ENCODE results near the gene SF3B3. TPM values are rescaled to one million over a fixed set of nuclear protein-coding genes. Genes with fewer than 3 reads are reported as not detected.
"Not testable (repeated sequence)": the region's sequence is repeated elsewhere in the genome, so short reads cannot be mapped to it uniquely, and the experiment has no call there.

SF3B3 gene
- total RNA-seq, 1 donor from 2014 or later: 631 TPM

DNA sequence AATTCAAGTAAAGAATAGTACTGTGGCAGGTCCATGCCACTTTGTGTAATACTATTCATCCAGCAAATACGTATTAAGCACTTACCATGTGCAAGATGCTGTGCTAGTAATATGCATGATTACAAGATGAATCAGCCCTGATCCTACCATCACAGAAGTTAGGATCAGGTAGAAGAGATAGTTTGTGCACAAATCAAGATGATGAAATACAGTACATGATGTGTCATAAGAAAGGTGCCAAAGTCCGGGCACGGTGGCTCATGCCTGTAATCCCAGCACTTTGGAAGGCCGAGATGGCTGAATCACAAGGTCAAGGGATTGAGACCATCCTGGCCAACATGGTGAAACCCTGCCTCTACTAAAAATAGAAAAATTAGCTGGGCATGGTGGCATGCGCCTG is 11.2 kb upstream of the SF3B3 start:
- no peaks in the 10 kb centered on the region for H3K4me1 Mint-ChIP-seq
- DNase-seq (ENCODE audit: low read depth, low spot score): no peak
- H3K27me3 Mint-ChIP-seq (ENCODE audit: low read depth): no peaks in the 10 kb centered on the region
- TF ChIP-seq, protein P1, sequence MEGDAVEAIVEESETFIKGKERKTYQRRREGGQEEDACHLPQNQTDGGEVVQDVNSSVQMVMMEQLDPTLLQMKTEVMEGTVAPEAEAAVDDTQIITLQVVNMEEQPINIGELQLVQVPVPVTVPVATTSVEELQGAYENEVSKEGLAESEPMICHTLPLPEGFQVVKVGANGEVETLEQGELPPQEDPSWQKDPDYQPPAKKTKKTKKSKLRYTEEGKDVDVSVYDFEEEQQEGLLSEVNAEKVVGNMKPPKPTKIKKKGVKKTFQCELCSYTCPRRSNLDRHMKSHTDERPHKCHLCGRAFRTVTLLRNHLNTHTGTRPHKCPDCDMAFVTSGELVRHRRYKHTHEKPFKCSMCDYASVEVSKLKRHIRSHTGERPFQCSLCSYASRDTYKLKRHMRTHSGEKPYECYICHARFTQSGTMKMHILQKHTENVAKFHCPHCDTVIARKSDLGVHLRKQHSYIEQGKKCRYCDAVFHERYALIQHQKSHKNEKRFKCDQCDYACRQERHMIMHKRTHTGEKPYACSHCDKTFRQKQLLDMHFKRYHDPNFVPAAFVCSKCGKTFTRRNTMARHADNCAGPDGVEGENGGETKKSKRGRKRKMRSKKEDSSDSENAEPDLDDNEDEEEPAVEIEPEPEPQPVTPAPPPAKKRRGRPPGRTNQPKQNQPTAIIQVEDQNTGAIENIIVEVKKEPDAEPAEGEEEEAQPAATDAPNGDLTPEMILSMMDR (conservative IDR thresholded peaks at IDR 0.05): no peak
- no peaks in the 10 kb centered on the region for H3K9me3 Mint-ChIP-seq
- no peak overlapping the region for H3K27ac Mint-ChIP-seq (ENCODE audit: unreplicated experiment)
- H3K4me3 Mint-ChIP-seq: no peak overlapping the region
- peaks cover 7% of the 10 kb centered on the region for H3K36me3 Mint-ChIP-seq (ENCODE audit: low read depth)

- H3K4me3 Mint-ChIP-seq: peak overlapping the region; percentile 68
- H3K4me1 Mint-ChIP-seq: peaks cover 28% of the 10 kb centered on the region
- no peak for DNase-seq (ENCODE audit: low read depth, low spot score)
- H3K36me3 Mint-ChIP-seq (ENCODE audit: low read depth): peaks cover 11% of the 10 kb centered on the region
- TF ChIP-seq, protein P1 (conservative IDR thresholded peaks at IDR 0.05): no peak
- H3K9me3 Mint-ChIP-seq: no peaks in the 10 kb centered on the region
- no peaks in the 10 kb centered on the region for H3K27me3 Mint-ChIP-seq (ENCODE audit: low read depth)
- H3K27ac Mint-ChIP-seq (ENCODE audit: unreplicated experiment): no peak overlapping the region
Measured at GRCh38 chr16:70520612-70521297, 2.9 kb upstream of the SF3B3 start.

DNA sequence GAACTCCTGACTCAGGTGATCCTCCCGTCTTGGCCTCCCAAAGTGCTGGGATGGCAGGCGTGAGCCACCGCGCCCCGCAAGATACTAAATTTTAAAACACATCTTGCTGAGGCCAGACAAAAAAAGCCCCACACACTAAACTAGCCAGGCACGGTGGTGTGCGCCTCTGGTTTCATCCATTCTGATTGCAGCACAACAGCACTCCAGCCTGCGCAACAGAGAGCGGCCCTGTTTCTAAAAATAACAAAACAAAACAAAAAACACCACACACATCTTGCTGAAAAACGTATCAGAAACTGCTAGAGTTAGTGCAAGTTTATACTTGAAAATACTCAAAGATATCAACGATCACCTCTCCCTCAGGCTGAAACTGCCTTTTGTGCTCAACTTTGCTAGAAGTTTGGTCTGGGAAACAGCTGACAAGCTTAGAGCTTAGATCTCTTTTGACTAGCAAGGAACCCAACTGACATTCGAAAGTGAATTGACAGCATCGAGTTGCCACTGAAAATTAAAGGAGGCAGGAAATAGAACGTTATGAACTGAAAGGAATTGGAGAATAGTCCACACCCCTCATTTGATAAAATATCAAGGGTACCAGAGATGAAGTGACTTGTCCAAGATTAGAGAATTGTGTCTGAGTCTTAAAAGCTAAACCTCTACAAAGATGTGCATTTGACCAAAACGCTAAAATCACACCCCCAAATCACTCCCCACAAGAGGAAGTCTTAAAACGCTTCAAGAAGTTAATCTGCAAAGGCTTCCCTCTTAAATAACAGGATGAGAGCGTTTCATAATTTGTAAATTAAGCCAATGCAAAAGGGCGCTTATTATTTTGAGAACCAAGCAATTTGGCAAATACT is 1.2 kb upstream of the SF3B3 start:
- peak overlapping the region; percentile 100 for H3K27ac Mint-ChIP-seq (ENCODE audit: unreplicated experiment)
- no peaks in the 10 kb centered on the region for H3K27me3 Mint-ChIP-seq (ENCODE audit: low read depth)
- no peak for DNase-seq (ENCODE audit: low read depth, low spot score)
- H3K36me3 Mint-ChIP-seq (ENCODE audit: low read depth): peaks cover 18% of the 10 kb centered on the region
- no peaks in the 10 kb centered on the region for H3K9me3 Mint-ChIP-seq
- TF ChIP-seq, protein P1 (conservative IDR thresholded peaks at IDR 0.05): no peak
- H3K4me1 Mint-ChIP-seq: peaks cover 44% of the 10 kb centered on the region
- H3K4me3 Mint-ChIP-seq: peak overlapping the region; percentile 97

- Mint-ChIP-seq H3K4me3 (peak within 1 kb of the TSS; percentile 97), H3K36me3 (ENCODE audit: low read depth) (peaks cover 19% of the 10 kb centered on the region), H3K27me3 (ENCODE audit: low read depth) (no peaks in the 10 kb centered on the region), H3K27ac (ENCODE audit: unreplicated experiment) (peak within 1 kb of the TSS; percentile 100), H3K4me1 (peaks cover 47% of the 10 kb centered on the region), H3K9me3 (no peaks in the 10 kb centered on the region)
- DNase-seq (ENCODE audit: low read depth, low spot score): peak; percentile 85
- TF ChIP-seq, protein P1 (conservative IDR thresholded peaks at IDR 0.05): no peak
Measured at GRCh38 chr16:70523076-70523742, 407 bp upstream of the SF3B3 start, which contains the start of gene COG4. COG4 (minus strand) TSS chr16:70523554; CDS start chr16:70523543, 11 bp downstream.

- peaks cover 50% of the 10 kb centered on the region for H3K4me1 Mint-ChIP-seq
- not testable (repeated sequence) for H3K9me3 Mint-ChIP-seq; H3K27me3 Mint-ChIP-seq (ENCODE audit: low read depth); DNase-seq (ENCODE audit: low read depth, low spot score)
- H3K36me3 Mint-ChIP-seq (ENCODE audit: low read depth): peaks cover 19% of the 10 kb centered on the region
- H3K4me3 Mint-ChIP-seq: peak overlapping the region; percentile 97
- peak overlapping the region; percentile 100 for H3K27ac Mint-ChIP-seq (ENCODE audit: unreplicated experiment)
Measured at GRCh38 chr16:70524399-70524825, 796 bp downstream of the SF3B3 start.
